22Rv1 (cell line): ENCODE measurements around the gene MARCKSL1.

Experiments used
- ZFX ChIP-seq: fragments of 450-650 bp; IDR thresholded peaks from 2 replicates; pipeline ENCODE4 v1.6.1; 2017; ENCODE audit warnings: antibody characterized with exemption, borderline replicate concordance
- TF ChIP-seq, protein P1 (sequence below): fragments of 450-650 bp; IDR thresholded peaks from 2 replicates; pipeline ENCODE4 v1.5.1; 2017; ENCODE audit warnings: mild to moderate bottlenecking

- TF ChIP-seq, protein P1, sequence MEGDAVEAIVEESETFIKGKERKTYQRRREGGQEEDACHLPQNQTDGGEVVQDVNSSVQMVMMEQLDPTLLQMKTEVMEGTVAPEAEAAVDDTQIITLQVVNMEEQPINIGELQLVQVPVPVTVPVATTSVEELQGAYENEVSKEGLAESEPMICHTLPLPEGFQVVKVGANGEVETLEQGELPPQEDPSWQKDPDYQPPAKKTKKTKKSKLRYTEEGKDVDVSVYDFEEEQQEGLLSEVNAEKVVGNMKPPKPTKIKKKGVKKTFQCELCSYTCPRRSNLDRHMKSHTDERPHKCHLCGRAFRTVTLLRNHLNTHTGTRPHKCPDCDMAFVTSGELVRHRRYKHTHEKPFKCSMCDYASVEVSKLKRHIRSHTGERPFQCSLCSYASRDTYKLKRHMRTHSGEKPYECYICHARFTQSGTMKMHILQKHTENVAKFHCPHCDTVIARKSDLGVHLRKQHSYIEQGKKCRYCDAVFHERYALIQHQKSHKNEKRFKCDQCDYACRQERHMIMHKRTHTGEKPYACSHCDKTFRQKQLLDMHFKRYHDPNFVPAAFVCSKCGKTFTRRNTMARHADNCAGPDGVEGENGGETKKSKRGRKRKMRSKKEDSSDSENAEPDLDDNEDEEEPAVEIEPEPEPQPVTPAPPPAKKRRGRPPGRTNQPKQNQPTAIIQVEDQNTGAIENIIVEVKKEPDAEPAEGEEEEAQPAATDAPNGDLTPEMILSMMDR, result no peak
- no peak for TF ChIP-seq ZFX
Observed at GRCh38 chr1:32329931-32330466, 6.0 kb downstream of the MARCKSL1 start.
